Uterus (tissue), 2 donors: Measurements from ENCODE around the gene PCDH9.

Experiments used
- POLR2A ChIP-seq, 2 donors: fragments of 450-650 bp; IDR thresholded peaks; one replicate each; pipeline ENCODE4 v1.6.1; 2016; ENCODE audit warnings: antibody characterized with exemption in 2 of 2, mild to moderate bottlenecking in 1 of 2, moderate library complexity in 1 of 2
- TF ChIP-seq, protein P1 (sequence below), 4 experiments: fragments of 200-600 bp in 2 of 4; fragments of 450-650 bp in 2 of 4; sonication (generic) in 2 of 4; IDR thresholded peaks; one replicate each; pipeline ENCODE4 v1.5.1; 2016 to 2019; ENCODE audit warnings: antibody characterized with exemption in 4 of 4, mild to moderate bottlenecking in 2 of 4, moderate library complexity in 1 of 4

DNA sequence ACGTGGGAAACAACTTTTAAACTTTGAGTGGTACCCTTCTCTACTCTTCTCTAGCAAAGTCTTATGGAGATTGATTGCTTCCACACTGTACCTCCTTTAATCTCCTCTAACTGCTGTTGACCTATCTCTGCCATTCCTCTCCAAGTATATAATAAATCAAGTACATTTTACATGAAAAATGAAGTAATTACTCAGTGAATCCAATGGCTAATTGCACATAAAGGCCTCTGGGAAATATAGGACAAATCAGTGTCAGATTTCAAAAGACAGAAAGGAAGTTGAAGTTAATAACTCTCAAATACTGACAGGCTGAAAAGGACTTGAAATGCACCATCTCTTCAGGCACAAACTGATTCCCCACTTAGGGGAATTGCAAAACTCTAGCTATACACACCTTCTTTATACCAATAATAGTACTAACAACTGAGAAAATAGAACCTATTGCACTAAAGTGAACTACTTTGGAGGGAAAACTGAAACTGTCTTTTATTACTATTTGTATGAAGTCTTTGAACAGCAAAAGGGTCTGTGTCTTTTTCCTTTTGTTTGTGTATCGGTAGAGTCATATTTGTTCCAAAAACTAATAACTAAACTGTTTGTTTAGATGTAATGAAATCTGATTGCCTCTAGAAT is 701.1 kb downstream of the PCDH9 start:
- TF ChIP-seq, protein P1, sequence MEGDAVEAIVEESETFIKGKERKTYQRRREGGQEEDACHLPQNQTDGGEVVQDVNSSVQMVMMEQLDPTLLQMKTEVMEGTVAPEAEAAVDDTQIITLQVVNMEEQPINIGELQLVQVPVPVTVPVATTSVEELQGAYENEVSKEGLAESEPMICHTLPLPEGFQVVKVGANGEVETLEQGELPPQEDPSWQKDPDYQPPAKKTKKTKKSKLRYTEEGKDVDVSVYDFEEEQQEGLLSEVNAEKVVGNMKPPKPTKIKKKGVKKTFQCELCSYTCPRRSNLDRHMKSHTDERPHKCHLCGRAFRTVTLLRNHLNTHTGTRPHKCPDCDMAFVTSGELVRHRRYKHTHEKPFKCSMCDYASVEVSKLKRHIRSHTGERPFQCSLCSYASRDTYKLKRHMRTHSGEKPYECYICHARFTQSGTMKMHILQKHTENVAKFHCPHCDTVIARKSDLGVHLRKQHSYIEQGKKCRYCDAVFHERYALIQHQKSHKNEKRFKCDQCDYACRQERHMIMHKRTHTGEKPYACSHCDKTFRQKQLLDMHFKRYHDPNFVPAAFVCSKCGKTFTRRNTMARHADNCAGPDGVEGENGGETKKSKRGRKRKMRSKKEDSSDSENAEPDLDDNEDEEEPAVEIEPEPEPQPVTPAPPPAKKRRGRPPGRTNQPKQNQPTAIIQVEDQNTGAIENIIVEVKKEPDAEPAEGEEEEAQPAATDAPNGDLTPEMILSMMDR (IDR thresholded peaks at IDR 0.05), result no peak
- no peak for TF ChIP-seq POLR2A (IDR thresholded peaks at IDR 0.05)
